Measurements from ENCODE around the gene PNKD. TPM values are rescaled to one million over a fixed set of nuclear protein-coding genes. Genes with fewer than 3 reads are reported as not detected.

Gene PNKD
- total RNA-seq, 1 donor from 2014 or later: 40.3 TPM

DNA sequence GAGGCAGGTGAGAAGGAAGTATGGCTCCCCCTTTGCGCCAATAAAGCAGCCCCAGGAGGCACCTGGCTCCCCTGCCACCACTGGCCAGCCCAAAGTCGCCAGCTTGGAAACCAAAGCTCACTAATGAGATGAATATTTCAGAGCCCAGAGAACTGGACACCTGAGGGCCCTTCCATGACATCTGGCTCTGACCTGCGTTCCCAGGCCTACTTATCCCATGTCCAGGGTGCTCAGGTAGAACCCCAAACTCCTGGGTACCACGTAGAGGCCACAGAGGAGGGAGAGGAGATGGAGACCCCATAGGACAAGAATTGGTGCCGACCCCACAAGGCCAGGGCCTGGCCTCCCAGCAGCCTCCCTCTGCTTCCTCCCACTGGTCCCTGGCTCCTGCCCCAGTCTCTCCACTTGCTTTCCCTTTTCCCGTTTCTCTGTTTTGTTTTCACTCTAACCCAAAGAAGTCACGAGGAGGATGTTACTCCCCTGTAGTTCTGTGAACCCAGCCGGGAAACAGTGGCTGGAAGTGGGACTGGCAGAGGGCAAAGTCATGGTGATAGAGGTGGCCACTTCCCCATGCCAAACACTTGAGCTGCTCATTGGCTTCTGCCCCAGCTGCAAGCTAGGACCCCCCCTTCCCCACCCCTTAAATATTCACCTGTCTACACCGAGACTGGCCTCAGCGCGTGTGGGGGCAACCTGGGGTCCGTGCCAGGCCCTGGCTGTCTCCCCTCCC, 21.2 kb downstream of the PNKD start:
- Mint-ChIP-seq H3K4me3 (peak overlapping the region; percentile 19), H3K36me3 (ENCODE audit: low read depth) (no peaks in the 10 kb centered on the region), H3K27me3 (ENCODE audit: low read depth) (no peaks in the 10 kb centered on the region), H3K9me3 (no peaks in the 10 kb centered on the region), H3K27ac (ENCODE audit: unreplicated experiment) (no peak overlapping the region), H3K4me1 (peaks cover 30% of the 10 kb centered on the region)
- DNase-seq (ENCODE audit: low read depth, low spot score): no peak
- TF ChIP-seq, protein P1, sequence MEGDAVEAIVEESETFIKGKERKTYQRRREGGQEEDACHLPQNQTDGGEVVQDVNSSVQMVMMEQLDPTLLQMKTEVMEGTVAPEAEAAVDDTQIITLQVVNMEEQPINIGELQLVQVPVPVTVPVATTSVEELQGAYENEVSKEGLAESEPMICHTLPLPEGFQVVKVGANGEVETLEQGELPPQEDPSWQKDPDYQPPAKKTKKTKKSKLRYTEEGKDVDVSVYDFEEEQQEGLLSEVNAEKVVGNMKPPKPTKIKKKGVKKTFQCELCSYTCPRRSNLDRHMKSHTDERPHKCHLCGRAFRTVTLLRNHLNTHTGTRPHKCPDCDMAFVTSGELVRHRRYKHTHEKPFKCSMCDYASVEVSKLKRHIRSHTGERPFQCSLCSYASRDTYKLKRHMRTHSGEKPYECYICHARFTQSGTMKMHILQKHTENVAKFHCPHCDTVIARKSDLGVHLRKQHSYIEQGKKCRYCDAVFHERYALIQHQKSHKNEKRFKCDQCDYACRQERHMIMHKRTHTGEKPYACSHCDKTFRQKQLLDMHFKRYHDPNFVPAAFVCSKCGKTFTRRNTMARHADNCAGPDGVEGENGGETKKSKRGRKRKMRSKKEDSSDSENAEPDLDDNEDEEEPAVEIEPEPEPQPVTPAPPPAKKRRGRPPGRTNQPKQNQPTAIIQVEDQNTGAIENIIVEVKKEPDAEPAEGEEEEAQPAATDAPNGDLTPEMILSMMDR (conservative IDR thresholded peaks at IDR 0.05): no peak

DNA sequence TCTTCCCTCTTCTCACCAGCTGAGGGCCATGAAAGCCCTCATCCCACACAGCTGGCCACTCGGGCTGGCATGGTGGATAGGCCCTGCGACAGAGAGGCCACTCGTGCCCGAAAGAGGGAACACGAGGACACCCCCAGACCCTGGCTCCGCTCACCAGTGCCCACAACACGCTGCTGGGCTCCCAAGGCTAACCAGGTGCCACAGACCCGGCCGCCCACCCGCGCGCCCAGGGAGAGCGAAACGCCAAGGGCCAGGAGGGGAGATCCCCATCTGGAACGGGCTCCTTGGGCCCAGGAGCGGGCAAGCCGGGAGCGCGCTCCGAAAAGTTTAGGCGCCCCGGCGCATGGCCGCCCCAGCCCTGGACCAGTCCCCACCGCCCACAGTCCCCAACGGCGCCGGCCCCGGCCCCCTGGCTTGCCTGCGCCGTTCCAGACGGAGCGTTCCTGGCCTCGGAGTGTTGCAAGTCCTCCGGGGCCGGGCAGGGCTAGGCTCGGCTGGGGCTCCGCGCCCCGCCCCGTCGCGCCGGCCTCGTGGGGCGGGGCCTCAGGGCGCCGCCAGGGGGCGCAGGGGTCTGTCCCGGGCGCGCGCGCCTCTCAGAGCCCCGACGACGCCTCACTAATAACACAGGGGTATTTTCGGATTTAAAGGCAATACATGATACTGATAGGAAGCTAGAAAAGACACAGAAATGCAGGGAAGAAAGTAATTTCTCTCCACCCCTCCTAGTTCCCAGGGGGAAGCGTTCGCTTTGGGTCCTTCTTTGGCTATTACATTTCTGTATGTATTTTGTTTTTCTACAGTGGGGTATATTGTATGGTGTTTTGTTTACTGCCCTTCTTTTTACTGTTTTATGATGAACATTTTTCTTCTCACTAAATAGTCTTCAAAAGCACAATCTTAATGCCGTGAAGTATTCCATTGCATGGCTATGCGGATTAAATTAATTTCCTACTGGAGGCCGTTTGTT, 22.0 kb downstream of the PNKD start, which contains the start of gene TMBIM1:
Gene TMBIM1 (minus strand): TSS at position 456 of the 967 bp plus-strand sequence. CDS start 10,362 bp downstream, outside the sequence.
- H3K36me3 Mint-ChIP-seq (ENCODE audit: low read depth): no peaks in the 10 kb centered on the region
- H3K4me1 Mint-ChIP-seq: peaks cover 21% of the 10 kb centered on the region
- H3K27me3 Mint-ChIP-seq (ENCODE audit: low read depth): no peaks in the 10 kb centered on the region
- no peak within 1 kb of the TSS for H3K27ac Mint-ChIP-seq (ENCODE audit: unreplicated experiment)
- TF ChIP-seq, protein P1 (conservative IDR thresholded peaks at IDR 0.05): peak; percentile 90
- DNase-seq (ENCODE audit: low read depth, low spot score): peak; percentile 71
- H3K4me3 Mint-ChIP-seq: peak within 1 kb of the TSS; percentile 70
- H3K9me3 Mint-ChIP-seq: no peaks in the 10 kb centered on the region

DNA sequence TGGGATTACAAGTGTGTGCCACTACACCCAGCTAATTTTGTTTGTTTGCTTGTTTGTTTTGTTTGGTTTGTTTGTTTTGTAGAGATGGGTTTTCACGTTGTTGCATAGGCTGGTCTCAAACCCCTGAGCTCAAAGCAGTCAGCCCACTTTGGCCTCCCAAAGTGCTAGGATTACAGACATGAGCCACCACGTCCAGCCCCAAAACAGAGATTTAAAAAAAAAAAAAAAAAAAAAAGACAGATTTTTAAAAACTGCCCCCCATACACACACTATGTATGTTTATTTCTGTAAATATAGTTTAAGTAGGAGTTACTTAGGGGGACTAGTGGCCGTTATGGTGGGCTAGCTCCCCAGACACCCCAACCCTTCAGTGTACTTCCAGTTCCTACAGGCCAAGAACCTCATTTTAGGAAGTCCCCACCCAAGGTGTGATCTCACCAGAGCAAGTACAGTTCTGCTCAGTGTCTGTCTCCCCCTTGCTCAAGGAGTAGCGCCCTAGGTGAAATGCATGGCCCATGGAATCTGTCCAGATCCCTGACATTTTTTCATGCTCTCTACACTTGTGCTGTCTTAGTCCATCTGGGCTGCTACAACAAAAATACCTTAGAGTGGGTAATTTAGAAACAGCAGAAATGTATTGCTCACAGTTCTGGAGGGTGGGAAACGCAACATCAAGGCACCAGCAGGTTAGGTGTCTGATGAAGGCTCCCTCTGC, 23.6 kb downstream of the PNKD start:
- H3K4me1 Mint-ChIP-seq: peaks cover 25% of the 10 kb centered on the region
- no peak for DNase-seq (ENCODE audit: low read depth, low spot score)
- H3K4me3 Mint-ChIP-seq: peak overlapping the region; percentile 12
- TF ChIP-seq, protein P1 (conservative IDR thresholded peaks at IDR 0.05): no peak
- no peaks in the 10 kb centered on the region for H3K9me3 Mint-ChIP-seq
- no peaks in the 10 kb centered on the region for H3K27me3 Mint-ChIP-seq (ENCODE audit: low read depth)
- no peak overlapping the region for H3K27ac Mint-ChIP-seq (ENCODE audit: unreplicated experiment)
- no peaks in the 10 kb centered on the region for H3K36me3 Mint-ChIP-seq (ENCODE audit: low read depth)

DNA sequence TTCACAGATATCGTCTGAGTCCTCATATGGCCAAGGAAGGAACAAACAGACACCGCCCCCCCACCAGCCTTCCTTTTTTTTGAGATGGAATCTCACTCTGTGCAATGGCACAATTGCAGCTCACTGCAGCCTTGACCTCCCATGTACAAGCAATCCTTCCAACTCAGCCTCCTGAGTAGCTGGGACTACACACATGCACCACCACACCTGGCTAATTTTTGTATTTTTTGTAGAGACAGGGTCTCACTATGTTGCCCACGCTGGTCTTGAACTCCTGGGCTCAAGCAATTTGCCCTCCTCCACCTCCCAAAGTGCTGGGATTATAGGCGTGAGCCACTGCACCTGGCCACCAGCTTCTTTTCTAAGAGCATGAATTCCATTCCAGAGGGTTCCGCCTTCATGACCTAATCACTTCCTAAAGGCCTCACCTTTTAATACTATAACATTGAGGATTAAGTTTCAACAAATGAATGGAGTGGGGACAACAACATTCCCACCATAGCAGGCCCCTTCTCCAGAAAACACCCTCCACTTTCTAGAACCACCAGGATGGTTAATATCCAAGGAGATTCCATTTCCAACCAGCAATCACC, 24.2 kb downstream of the PNKD start:
- H3K36me3 Mint-ChIP-seq (ENCODE audit: low read depth): no peaks in the 10 kb centered on the region
- TF ChIP-seq, protein P1 (conservative IDR thresholded peaks at IDR 0.05): no peak
- no peak overlapping the region for H3K27ac Mint-ChIP-seq (ENCODE audit: unreplicated experiment)
- no peak for DNase-seq (ENCODE audit: low read depth, low spot score)
- H3K4me3 Mint-ChIP-seq: peak overlapping the region; percentile 12
- H3K9me3 Mint-ChIP-seq: no peaks in the 10 kb centered on the region
- H3K4me1 Mint-ChIP-seq: peaks cover 23% of the 10 kb centered on the region
- no peaks in the 10 kb centered on the region for H3K27me3 Mint-ChIP-seq (ENCODE audit: low read depth)

DNA sequence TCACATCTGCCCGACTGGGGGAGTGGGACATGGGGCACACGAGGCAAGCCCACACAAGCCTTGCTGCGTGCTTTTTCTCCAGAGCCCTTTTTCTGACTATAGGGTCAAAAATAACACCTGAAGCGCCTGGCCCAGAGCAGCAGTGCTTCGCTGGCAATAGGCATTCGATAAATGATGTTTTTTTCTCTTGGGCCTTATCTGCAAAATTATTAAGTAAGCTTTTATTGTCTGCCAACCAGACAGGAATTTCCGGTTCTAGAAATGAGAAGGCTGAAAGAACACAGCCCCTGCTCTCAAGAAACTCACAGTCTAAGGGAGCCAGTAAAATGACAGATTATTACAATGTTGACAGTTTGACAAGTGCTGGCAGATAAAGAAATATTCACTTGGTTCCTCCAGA, 24.7 kb downstream of the PNKD start:
- TF ChIP-seq, protein P1 (conservative IDR thresholded peaks at IDR 0.05): no peak
- no peak for DNase-seq (ENCODE audit: low read depth, low spot score)
- Mint-ChIP-seq H3K4me1 (peaks cover 18% of the 10 kb centered on the region), H3K27ac (ENCODE audit: unreplicated experiment) (no peak overlapping the region), H3K27me3 (ENCODE audit: low read depth) (no peaks in the 10 kb centered on the region), H3K4me3 (no peak overlapping the region), H3K36me3 (ENCODE audit: low read depth) (no peaks in the 10 kb centered on the region), H3K9me3 (no peaks in the 10 kb centered on the region)
